Omental fat pad (tissue), 4 donors: ENCODE data around the gene CENPQ. TPM values are rescaled to one million over a fixed set of nuclear protein-coding genes. Genes with fewer than 3 reads are reported as not detected.

Experiments used
- ATAC-seq: fragments of 150-250 bp; one replicate; pipeline ENCODE4 v1.9.1; 2016; ENCODE audit warnings: mild to moderate bottlenecking, moderate library complexity; ENCODE audit not compliant: low FRiP score
- DNase-seq: peaks from one replicate; pipeline ENCODE4 v3.0.0-alpha.2; 2019; ENCODE audit warnings: low spot score
- CTCF ChIP-seq, 3 donors: fragments of 450-650 bp; IDR thresholded peaks; one replicate each; pipeline ENCODE4 v1.5.1; 2016 to 2017; ENCODE audit warnings: antibody characterized with exemption in 3 of 3, mild to moderate bottlenecking in 3 of 3, moderate library complexity in 2 of 3
- total RNA-seq, 4 donors: library from RNA; depleted of rRNA; stranded (reverse); fragments of >200 nt; gene quantifications; one replicate each; pipeline ENCODE4 v1.1.0, GENCODE V29; 2016

CENPQ gene
- total RNA-seq, 4 donors from 2014 or later: 1.8 to 6.8 (median 4.5) TPM

- ATAC-seq: no peak
- TF ChIP-seq CTCF (IDR thresholded peaks at IDR 0.05): no peak
- no peak for DNase-seq
These were observed 54.7 kb downstream of the CENPQ start for GRCh38 chr6:49517919-49518318.

- no peak for ATAC-seq
- DNase-seq: no peak
- TF ChIP-seq CTCF (IDR thresholded peaks at IDR 0.05): no peak
These were observed 56.5 kb downstream of the CENPQ start for GRCh38 chr6:49519660-49520059.

GRCh38 chr6:49522710-49523593 lies 59.8 kb downstream of the CENPQ start:
- ATAC-seq: no peak
- no peak for TF ChIP-seq CTCF (IDR thresholded peaks at IDR 0.05)
- no peak for DNase-seq

GRCh38 chr6:49523901-49524300 lies 60.7 kb downstream of the CENPQ start:
- no peak for DNase-seq
- no peak for ATAC-seq
- no peak for TF ChIP-seq CTCF (IDR thresholded peaks at IDR 0.05)

GRCh38 chr6:49524541-49524940 lies 61.4 kb downstream of the CENPQ start:
- TF ChIP-seq CTCF (IDR thresholded peaks at IDR 0.05): no peak
- DNase-seq (no peak), ATAC-seq (no peak)

- no peak for TF ChIP-seq CTCF (IDR thresholded peaks at IDR 0.05)
- ATAC-seq (no peak), DNase-seq (no peak)
These were observed 63.4 kb downstream of the CENPQ start for GRCh38 chr6:49526598-49526997.

- DNase-seq (no peak), ATAC-seq (no peak)
- no peak for TF ChIP-seq CTCF (IDR thresholded peaks at IDR 0.05)
These were observed 64.2 kb downstream of the CENPQ start for GRCh38 chr6:49527320-49527719.
